ENCODE results near the gene NPY4R.
"Not testable (repeated sequence)": the region's sequence is repeated elsewhere in the genome, so short reads cannot be mapped to it uniquely, and the experiment has no call there.

GRCh38 chr10:46443422-46443821 lies 22.3 kb downstream of the NPY4R start:
- not testable (repeated sequence) for TF ChIP-seq CTCF, POLR2A (IDR thresholded peaks at IDR 0.05)
